LNCaP clone FGC (cell line): Measurements from ENCODE around the gene TOR4A.

ENCODE experiments used
- DNase-seq: peaks from one replicate; pipeline ENCODE4 v3.0.0-alpha.2; 2011; ENCODE audit warnings: low read depth
- H3K4me3 ChIP-seq: 2 replicates; pipeline ENCODE4 v1.5.1; 2011; ENCODE audit warnings: mild to moderate bottlenecking, low read depth, low read length, control low read depth
- CTCF ChIP-seq: IDR thresholded peaks from 2 replicates; pipeline ENCODE4 v1.5.1; 2012; ENCODE audit warnings: mild to moderate bottlenecking; ENCODE audit not compliant: control insufficient read depth, insufficient read depth; ENCODE audit errors: extremely low read depth

TOR4A gene

GRCh38 chr9:137245450-137246421 is 31.8 kb upstream of the TOR4A start:
- no peak for TF ChIP-seq CTCF
- no peak overlapping the region for H3K4me3 ChIP-seq
- no peak for DNase-seq

- H3K4me3 ChIP-seq, result no peak overlapping the region
- DNase-seq, result no peak
- TF ChIP-seq CTCF, result no peak
Measured at GRCh38 chr9:137247135-137247915, 30.2 kb upstream of the TOR4A start.

GRCh38 chr9:137247916-137248175 is 29.7 kb upstream of the TOR4A start:
- TF ChIP-seq CTCF, result no peak
- no peak for DNase-seq
- no peak overlapping the region for H3K4me3 ChIP-seq

- no peak for DNase-seq
- no peak overlapping the region for H3K4me3 ChIP-seq
Measured at GRCh38 chr9:137250329-137251193, 27.0 kb upstream of the TOR4A start.

GRCh38 chr9:137251194-137251461 is 26.4 kb upstream of the TOR4A start, which contains the start of gene STPG3:
TSS of gene STPG3 (plus strand) at chr9:137251286. CDS start at chr9:137251287, 1 bp downstream.
- H3K4me3 ChIP-seq, result no peak within 1 kb of the TSS
- TF ChIP-seq CTCF, result no peak
- no peak for DNase-seq

More at GRCh38 chr9:137250329-137251193, 27.0 kb upstream of the TOR4A start:
- no peak for TF ChIP-seq CTCF

- no peak for DNase-seq
- no peak for TF ChIP-seq CTCF
- no peak overlapping the region for H3K4me3 ChIP-seq
Measured at GRCh38 chr9:137251490-137252268, 25.8 kb upstream of the TOR4A start.
